Left ventricle myocardium superior (tissue), 1 donor: Measurements from ENCODE around the gene RAP1GAP2. TPM values are rescaled to one million over a fixed set of nuclear protein-coding genes. Genes with fewer than 3 reads are reported as not detected.

Experiments
- ATAC-seq: fragments of 200-7000 bp; cut with Tn5 transposase; one replicate; pipeline ENCODE4 v1.9.1; 2020; ENCODE audit warnings: mild to moderate bottlenecking, moderate library complexity
- DNase-seq: peaks from one replicate; pipeline ENCODE4 v3.0.0-alpha.2; 2020
- intact Hi-C: fragments of 100-400 bp; cut with micrococcal nuclease; formaldehyde crosslinking; loops from one replicate; pipeline ENCODE4 v1.11.0; 2022
- total RNA-seq: library from RNA; stranded (reverse); fragmentation: NEBNext Ultra II Directional; extraction: Animal tissue kit (Norgen Biotek cat#: 25700); gene quantifications from one replicate; pipeline ENCODE4 v1.2.1, GENCODE V29; 2021
- donor health status: DM: no; HTN: yes; CAD: no; lungs with severe emphysema.

The RAP1GAP2 gene
- total RNA-seq, 1 donor from 2014 or later: 48.9 TPM

DNA sequence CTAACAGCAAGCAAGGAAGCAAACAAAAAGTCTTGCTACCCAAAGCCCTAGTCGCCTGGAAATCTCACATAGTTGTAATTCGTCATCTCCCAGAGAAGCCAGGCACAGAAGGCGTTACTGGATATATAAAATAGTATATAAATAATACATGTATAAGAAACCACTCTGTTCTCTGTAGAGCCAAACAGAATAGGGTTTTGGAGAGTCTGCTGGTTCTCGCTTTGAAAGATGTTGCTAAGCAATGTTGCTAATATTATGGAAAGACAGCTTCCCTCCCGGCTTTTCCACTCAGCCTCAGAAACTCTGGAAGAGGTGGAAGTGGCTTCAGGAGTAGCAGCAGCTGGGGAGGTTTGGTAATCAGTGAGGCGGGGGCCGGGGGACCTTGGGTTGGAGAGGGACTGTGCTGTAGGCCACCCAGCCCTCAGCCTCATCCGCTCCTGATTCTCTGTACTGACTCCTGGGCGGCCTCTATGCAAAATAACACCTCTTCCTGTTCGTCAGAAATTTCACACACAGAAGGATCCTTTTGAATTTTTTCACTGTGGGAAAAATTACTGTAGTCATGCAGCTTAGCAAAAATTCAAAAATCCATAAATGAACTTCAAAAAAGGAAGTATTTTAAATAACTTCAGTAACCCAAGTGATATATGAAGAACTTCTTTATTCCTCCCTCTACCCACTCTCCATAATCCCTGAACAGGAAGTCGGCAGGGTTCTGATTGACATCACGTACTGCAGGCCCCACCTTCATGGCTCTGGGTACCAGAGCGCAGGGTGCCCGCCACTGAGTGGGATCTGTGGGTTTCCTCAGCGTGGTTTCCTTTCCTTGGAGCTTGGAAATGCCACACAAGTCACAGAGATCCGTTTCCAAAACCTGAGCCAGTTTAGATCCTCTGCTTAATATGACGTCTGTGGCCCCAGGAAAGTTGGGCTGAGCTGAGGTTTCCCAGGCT, 51.4 kb downstream of the RAP1GAP2 start:
- DNase-seq (no peak), ATAC-seq (no peak)
- intact Hi-C loops: no loop called here

DNA sequence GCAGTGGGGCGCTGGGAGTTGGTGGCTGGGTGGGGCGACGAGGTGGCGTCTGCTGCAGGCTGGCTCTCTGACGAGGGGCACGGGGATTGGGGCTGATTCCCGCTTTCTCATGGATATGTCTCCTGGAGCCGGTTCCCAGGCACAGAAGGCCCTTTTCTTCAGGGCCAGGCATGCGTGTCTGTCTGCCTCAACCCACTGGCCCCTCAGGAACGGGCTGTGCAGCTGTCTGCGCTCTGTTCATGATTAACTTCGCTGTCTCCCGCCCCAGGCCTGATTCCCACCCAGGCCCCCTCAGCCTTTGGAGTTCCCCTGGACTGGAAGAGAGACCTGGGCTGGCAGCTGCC, 53.1 kb downstream of the RAP1GAP2 start:
- intact Hi-C loops: no loop called here
- ATAC-seq (no peak), DNase-seq (no peak)

DNA sequence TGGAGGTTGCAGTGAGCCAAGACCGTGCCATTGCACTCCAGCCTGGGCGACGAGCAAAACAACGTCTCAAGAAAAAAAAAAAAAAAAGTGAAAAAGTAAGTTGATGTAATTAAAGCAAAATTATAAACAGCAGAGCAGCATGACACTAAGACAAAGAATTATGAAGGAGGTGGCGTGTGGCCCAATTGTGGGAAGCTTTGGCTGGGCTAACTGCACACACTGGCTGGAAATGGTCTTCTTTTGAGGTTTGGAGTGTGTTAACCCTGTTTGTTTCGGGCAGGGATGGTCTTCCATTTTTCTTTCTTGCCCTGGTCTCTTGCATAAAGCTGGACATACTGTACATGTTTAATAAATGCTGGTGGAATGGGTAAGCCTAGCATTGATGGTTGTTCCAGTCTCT, 54.8 kb downstream of the RAP1GAP2 start:
- no peak for DNase-seq
- ATAC-seq: no peak
- intact Hi-C loops: no loop called here

DNA sequence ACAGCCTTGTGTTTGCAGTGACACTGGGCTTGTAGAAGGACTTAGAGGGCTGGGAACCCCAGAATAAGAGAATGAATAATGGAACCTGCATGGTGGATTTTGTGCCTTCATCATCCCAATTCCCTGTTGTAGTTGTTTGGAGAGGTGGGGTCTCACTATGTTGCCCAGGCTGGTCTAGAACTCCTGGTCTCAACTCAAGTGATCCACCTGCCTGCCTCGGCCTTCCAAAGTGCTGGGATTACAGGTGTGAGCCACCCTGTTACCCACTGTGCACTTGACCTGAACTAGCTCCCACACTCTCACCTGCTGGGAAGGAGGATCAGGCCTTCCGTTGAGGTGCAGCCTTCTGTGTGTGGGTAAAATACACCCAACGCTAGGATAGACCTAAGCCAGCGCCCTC, 55.4 kb downstream of the RAP1GAP2 start:
- DNase-seq (no peak), ATAC-seq (no peak)
- intact Hi-C loops: no loop called here

DNA sequence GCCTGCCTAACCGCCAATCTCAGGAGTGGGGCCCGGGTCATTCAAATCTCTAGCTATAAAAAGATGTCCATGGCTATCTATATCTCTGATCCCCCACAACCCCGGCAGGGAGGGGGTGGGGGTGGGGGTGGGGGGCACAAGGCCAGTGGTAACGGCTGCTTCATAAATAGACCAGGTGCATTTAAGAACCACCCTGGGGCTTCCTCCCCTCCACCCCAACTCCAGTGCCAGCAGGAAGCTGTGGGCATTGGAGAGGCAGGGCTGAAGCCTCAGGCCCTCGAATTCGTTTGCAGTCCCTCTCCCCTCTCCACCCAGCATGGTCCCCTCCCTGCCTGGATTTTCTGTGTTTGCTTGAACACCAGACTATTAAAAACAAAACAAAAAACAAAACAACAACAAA, 56.0 kb downstream of the RAP1GAP2 start:
- DNase-seq (no peak), ATAC-seq (no peak)
- intact Hi-C loops: no loop called here

DNA sequence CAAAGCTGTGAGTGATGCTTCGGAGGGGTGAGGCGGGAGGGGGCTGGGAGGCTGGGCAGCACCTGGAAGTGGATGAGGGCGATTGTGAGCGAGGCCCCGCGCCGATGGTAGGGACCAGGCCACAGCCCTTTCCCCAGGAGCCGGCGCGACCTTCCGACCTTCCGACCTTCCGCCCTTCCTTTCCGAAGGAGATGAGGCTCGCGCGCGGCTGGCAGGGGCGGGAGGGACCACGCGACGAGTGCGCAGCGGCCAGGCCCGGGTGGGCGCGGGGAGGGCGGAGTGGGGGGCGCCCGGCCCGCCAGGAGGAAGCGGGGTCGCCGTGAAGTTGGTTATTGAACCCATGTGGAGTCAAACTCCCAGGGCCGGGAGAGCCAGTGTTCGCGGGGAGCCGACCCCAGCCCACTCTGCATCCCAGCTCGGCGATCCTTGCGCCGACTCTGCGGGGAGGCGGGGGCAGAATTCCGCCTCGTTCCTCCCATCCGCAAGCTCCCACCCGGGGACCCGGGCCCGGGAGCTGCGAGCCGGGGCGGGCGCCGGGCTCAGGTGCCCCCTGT, 56.6 kb downstream of the RAP1GAP2 start:
- no peak for ATAC-seq
- intact Hi-C loops: no loop called here
- DNase-seq: peak; percentile 41

DNA sequence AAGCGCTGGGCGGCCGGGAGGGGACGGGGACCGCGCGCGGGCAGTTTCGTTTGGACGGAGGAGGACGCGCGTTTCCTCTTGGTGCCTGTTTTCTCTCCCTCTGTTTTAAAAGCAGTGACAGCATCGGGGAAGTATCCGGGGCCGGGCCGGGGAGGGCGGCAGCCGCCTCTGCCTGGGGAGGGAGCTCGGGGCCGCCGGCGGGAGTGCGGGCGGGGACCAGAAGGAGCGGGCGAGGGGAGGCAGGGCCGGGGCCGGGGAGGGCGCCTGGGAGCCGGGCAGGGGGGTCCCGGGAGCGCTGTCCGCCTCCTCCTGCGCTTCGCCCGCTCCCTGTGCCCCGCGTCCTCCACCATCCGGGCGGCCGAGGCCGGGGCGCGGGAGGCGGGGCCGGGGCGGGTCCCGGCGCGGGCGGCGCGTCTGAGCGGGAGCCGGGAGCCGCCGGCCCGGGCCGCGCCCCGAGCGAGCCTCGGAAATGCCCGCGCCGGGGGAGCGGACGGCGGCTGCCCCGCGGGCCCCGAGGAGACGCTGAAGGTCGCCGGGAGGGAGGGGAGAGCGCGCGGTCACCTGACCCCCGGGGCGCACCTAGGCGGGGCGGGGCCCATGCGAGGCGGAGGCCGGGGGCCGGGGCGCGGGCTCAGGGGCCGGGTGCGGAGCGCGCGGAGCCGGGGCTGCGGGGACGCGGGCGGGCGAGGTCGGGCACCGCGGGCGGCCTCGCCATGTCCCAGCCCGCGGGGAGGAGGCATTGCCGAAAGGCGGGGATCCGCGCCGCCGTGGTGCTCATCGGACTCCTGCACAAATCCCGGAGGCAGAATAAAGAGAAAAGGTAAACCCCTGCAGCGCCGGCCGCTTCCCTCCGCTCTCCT, 57.3 kb downstream of the RAP1GAP2 start:
- DNase-seq (peak; percentile 72), ATAC-seq (peak; percentile 63)
- intact Hi-C loops: no loop called here

DNA sequence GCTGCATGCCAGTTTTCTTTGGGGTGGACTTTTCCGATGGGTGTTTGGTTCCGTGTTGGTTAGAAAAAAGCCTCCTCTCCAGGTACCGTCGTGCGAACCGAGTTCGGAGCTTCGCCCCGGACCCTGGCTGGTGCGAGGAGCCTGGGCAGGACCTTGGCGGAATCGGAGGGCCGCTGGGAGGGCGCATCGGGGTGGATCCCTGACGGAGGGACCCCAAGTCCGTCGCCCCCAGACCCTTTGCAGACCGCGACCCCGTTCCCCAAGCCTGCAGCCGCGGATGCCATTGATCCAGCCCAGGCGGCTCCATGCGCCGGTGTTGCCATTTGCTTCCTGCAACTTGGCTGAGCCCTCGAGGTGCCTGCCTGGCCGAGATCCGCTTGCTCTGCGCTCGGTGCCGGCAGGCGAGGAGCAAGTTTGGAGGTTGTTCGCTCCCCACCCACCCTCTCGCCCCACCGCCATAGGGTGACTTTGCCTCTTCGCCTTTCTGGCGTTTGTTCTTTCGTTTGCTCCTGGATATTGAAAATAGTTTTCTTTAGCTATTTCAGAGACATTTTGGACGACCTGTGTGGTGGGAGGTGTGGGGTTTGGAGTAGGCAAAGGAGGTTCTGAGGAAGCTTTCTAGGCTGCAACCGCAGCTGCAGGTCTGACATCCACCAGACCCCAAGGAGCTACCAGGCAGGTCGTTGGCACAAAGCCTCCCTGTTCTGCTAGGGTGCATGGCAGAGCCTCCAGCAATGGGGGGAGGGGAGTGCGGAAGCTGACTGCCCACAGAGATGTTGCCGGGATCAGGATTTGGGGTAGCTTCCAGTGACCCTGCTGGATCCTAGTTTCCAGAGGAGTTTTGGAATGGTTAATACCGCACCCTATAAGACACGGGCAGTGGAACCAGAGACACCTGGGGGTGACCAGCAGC, 58.2 kb downstream of the RAP1GAP2 start:
- intact Hi-C loops: no loop called here

DNA sequence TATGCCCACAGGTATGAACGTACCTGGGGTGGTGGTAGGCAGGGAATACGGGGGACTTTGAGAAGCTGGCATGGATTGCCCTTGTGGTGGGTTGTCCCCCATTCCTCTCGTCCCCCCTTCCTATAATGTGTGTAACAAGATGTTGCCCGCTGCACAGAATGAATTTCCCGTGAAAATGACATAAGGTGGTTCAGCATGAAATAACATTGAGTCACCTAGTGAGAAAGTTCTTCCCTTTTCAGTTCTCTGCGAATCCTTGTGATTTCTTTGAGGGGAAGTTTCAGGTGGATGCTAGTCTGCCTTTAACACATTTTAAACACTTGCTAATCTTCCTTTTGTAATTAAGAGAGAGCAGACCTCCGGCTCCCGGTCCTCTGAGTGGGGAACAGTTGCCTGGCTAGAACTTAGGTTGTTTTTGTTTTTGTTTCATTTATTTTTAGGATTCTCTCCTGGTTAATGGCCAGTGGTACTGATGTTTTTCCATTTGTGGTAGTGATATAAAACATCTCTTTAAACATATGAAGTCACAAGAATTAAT, 58.9 kb downstream of the RAP1GAP2 start:
- DNase-seq (no peak), ATAC-seq (no peak)
- intact Hi-C loops: no loop called here

More for the DNA sequence above, 58.2 kb downstream of the RAP1GAP2 start:
- ATAC-seq (peak; percentile 66), DNase-seq (peak; percentile 69)

DNA sequence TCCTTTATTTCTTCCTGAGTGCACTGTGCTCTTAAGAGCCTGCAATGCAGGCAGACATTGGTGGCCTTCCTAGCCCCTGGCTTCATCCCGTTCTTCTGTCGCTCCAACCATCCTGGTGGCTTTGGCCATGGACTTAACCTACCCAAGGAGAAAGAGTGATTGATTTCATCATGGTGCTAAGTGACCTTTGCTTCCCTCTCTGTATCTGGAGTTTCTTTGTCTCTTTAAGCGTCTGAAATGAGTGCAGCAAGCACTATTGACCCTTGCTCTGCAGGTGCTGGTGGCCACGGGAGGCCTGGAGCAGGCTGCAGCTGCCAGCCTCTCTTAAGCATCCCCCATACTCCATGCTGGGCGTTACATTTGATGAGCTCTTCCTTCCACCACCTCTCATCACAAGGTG, 60.5 kb downstream of the RAP1GAP2 start:
- no peak for ATAC-seq
- intact Hi-C loops: no loop called here
- DNase-seq: no peak

DNA sequence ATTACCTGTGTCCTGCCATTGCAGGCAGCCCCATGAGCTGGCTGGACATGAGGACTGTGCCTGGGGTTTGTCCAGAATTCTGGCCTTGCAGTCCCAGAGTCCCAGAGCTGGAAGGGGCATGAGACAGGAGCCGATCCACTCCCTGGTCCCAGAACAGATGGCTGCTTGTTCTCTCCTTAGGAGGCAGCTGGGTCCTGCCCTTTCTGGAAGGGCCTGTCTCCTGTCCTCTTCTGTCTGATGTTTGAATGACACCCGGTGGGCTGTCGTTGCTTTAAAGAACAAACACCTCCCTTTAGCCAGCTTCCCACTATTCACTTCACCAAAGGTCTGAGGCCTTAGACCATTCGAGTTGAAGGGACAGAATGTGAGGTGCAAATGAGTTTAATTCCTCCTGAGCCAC, 63.8 kb downstream of the RAP1GAP2 start:
- ATAC-seq: no peak
- DNase-seq: no peak
- intact Hi-C loops: no loop called here

DNA sequence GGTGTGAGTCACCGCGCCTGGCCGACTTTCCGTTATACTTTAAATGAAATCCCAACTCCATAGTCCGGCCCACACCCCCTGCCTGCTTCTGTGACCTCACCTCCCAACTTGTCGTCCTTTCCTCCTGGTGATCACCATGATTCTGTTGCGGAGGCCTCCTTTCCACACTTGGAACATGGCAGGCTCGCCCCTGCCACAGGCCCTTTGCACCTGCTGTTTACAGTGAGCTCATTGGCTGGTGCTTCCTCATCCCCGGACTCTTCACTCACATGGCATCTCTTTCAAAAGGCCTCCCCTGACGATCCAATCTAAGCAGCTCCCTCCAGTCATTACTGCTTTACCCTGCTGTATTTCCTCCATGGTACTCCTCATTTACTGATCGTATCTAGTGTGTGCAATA, 64.6 kb downstream of the RAP1GAP2 start:
- intact Hi-C loops: no loop called here
- ATAC-seq: no peak
- DNase-seq: no peak

DNA sequence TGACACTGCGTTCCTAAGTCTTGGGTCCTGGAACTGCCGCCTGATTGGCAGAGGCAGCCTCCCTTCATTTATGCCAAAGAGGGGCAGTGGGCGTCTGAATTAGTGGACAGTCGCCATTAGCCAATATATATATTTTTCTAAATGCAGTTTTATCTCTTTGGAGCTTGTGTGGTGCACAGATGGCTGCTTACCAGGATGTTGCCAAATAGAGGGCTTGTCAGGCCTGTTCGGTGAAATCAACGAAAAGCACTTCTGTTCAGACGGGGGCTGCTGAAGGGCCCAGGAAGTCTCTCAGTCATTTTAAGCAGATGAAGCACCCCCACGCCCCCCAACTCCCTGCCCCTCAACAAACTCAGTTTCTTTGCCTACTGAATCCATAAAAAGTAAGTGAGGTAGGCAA, 66.0 kb downstream of the RAP1GAP2 start:
- intact Hi-C loops: no loop called here
- ATAC-seq: no peak
- DNase-seq: no peak

DNA sequence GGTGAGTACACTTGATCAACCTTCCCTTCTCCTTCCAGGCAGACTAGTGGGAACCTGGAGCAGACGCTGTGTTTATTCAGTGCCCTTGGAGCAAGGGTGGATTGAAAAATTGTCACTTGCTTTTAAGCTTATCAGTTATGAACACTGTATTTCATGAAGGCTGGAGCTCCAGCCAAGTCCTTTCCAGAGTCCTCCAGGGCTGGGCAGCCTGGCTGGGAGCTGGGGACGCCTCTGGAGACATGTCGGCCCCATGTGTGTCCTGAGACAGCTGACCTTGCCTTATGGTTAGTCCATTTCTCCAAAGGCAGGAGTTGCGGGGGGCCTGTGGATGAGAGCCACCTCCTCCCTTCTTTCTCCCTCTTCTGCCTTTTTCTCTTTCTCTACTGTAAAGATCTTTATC, 67.0 kb downstream of the RAP1GAP2 start:
- intact Hi-C loops: no loop called here
- DNase-seq (peak; percentile 62), ATAC-seq (peak; percentile 86)

DNA sequence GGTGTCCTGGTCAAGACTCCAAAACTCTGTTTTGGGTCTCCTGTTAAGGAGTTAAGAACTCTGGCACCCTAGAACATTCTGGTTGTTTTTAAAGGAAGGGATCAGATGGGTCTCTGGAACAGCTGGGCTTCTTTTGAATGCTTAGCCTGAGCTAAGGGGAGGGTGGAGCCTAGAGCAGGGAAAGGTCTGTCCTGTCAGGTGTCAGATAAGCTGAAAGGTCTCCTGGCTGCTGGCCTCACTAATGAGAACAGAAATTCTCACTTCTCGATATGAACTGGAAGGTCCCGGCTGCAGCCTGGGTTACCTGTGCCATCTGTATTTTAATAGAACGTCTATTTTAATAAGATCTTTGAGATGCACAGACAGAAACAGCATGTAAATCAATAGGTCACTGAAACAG, 69.0 kb downstream of the RAP1GAP2 start:
- DNase-seq (no peak), ATAC-seq (peak; percentile 15)
- intact Hi-C loops: no loop called here

DNA sequence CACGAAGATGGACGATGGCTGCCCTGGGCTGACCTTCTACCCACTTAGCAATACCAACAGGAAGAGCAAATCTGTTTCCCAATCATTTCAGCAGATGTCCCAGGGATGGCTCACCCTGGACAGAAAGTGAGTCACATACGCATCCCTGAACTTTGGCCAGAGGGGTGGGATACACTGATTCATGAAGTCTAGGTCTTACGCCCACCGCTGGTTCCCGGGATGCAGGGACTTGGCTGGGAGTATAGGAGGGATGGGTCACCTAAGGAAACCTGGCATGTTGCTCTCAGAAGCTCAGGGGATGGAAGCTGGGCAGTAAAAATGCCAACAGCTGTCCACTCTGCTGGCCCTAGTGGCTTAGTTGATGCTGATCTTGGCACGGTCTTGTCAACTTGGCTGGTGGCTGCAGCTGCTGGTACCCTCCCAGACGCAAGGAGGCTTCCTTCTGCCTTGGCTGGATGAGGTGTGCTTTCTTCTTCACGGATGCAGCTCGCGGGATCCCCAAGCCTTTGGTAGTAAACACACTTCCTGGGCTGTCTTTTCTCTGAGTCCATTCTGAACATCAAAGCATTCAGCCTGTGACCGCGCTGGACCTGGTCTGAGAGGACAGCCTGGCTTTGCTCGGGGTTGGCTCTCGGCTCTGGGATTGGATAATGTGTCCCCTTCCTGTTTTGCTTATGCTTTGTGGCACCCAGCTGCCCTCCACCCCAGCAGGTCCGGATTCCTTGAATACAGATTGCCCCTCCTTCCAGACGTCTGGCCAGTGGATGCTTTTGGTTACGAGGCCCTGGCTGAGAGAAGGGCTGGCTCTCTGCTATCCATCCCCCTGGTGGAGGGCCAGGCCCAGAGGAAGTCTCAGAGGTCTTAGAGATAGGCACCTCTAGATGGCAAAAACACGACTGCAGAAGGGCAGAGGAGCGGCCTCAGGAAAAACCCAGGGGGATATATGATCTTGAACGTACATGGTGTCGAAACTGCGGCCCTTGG, 71.5 kb downstream of the RAP1GAP2 start:
- intact Hi-C loops: no loop called here
- no peak for ATAC-seq
- no peak for DNase-seq

DNA sequence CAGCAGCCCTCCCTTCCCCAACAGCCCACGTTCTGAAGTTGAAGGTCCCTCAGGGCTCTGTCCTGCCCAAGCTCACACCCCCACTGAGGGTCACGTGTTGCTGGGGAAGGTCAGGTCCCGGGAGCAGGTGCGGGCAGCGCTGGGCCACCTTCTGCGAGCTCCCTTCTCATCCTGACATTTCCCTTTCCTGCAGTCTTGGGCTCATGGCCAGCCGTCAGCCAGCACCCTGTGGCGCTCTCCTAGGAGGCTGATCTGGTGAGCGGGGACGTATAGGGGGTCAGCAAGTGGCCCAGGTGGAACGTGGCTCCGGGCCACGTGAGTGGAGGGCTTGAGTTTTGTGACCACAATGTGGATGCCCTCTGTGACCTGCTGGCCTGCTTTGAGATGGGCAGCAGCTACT, 73.4 kb downstream of the RAP1GAP2 start:
- DNase-seq: no peak
- intact Hi-C loops: no loop called here
- peak; percentile 15 for ATAC-seq

DNA sequence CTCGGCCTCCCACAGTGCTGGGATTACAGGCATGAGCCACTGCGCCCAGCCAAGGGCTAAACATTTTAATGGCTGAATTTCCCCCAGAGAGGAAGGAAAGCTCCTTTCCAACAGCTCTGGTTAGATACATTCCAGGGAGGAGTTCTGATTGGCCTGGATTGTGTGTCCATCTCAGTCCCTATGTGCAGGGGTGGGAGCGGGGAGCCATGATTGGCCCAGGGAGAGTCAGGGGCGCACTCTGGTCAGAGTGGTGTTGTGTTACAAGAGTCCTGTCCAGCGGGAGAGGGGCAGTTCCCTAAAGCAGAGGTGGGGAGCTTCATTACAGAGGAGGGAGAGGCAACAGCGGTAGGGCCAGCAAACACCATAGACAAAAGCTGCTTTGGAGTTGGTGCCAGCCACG, 75.0 kb downstream of the RAP1GAP2 start:
- ATAC-seq: no peak
- DNase-seq: no peak
- intact Hi-C loops: no loop called here
